T follicular helper cell (primary cell): ENCODE results near the gene KLHL29.

Experiments used
- DNase-seq: peaks from one replicate; pipeline ENCODE4 v3.0.0-alpha.2; 2020; ENCODE audit warnings: low read depth

KLHL29 gene

GRCh38 chr2:23616630-23617029 lies 231.7 kb downstream of the KLHL29 start:
- DNase-seq = no peak

- no peak for DNase-seq
Observed at GRCh38 chr2:23617167-23617810, 232.3 kb downstream of the KLHL29 start.

GRCh38 chr2:23617811-23618215 lies 232.8 kb downstream of the KLHL29 start:
- DNase-seq = no peak

- no peak for DNase-seq
Observed at GRCh38 chr2:23618265-23618664, 233.3 kb downstream of the KLHL29 start.

GRCh38 chr2:23618794-23619530 lies 234.0 kb downstream of the KLHL29 start:
- no peak for DNase-seq

GRCh38 chr2:23619941-23620340 lies 235.0 kb downstream of the KLHL29 start:
- DNase-seq = no peak

- no peak for DNase-seq
Observed at GRCh38 chr2:23620841-23621341, 235.9 kb downstream of the KLHL29 start.

GRCh38 chr2:23621616-23622015 lies 236.6 kb downstream of the KLHL29 start:
- DNase-seq = no peak

- no peak for DNase-seq
Observed at GRCh38 chr2:23622466-23622865, 237.5 kb downstream of the KLHL29 start.

- DNase-seq = no peak
Observed at GRCh38 chr2:23622966-23623675, 238.1 kb downstream of the KLHL29 start.

- no peak for DNase-seq
Observed at GRCh38 chr2:23624378-23624777, 239.4 kb downstream of the KLHL29 start.

GRCh38 chr2:23624915-23625314 lies 239.9 kb downstream of the KLHL29 start:
- no peak for DNase-seq

- no peak for DNase-seq
Observed at GRCh38 chr2:23625726-23626125, 240.7 kb downstream of the KLHL29 start.

- DNase-seq = no peak
Observed at GRCh38 chr2:23626701-23627230, 241.8 kb downstream of the KLHL29 start.

- DNase-seq = no peak
Observed at GRCh38 chr2:23627236-23628009, 242.4 kb downstream of the KLHL29 start.

- no peak for DNase-seq
Observed at GRCh38 chr2:23628926-23629771, 244.2 kb downstream of the KLHL29 start.

GRCh38 chr2:23629772-23630480 lies 244.9 kb downstream of the KLHL29 start:
- no peak for DNase-seq

- DNase-seq = no peak
Observed at GRCh38 chr2:23630961-23631360, 246.0 kb downstream of the KLHL29 start.

- DNase-seq = no peak
Observed at GRCh38 chr2:23631389-23631788, 246.4 kb downstream of the KLHL29 start.

- no peak for DNase-seq
Observed at GRCh38 chr2:23632386-23632785, 247.4 kb downstream of the KLHL29 start.
